RWPE1 (cell line): ENCODE results near the gene PLD3.

Experiments
- CTCF ChIA-PET: fragments of 350-600 bp; sonication (Branson Sonifier 250); formaldehyde crosslinking; extraction: SDS; loops from one replicate; lab custom pipeline; 2021; lab: Yijun Ruan, JAX
- POLR2A ChIA-PET: fragments of 400-600 bp; formaldehyde crosslinking; extraction: SDS; loops from one replicate; lab custom pipeline; 2020; ENCODE audit warnings: antibody characterized with exemption; ENCODE audit not compliant: low non-redundant PET; lab: Yijun Ruan, JAX
- DNase-seq: peaks from one replicate; pipeline ENCODE4 v3.0.0; 2012; ENCODE audit warnings: low spot score
- H3K27ac ChIP-seq: fragments of 450-650 bp; 2 replicates; pipeline ENCODE4 v1.5.1; 2017
- TF ChIP-seq, protein P1 (sequence below): fragments of 450-650 bp; conservative IDR thresholded peaks from 2 replicates; pipeline ENCODE4 v1.5.1; 2017; ENCODE audit warnings: low read depth, mild to moderate bottlenecking

Gene PLD3

DNA sequence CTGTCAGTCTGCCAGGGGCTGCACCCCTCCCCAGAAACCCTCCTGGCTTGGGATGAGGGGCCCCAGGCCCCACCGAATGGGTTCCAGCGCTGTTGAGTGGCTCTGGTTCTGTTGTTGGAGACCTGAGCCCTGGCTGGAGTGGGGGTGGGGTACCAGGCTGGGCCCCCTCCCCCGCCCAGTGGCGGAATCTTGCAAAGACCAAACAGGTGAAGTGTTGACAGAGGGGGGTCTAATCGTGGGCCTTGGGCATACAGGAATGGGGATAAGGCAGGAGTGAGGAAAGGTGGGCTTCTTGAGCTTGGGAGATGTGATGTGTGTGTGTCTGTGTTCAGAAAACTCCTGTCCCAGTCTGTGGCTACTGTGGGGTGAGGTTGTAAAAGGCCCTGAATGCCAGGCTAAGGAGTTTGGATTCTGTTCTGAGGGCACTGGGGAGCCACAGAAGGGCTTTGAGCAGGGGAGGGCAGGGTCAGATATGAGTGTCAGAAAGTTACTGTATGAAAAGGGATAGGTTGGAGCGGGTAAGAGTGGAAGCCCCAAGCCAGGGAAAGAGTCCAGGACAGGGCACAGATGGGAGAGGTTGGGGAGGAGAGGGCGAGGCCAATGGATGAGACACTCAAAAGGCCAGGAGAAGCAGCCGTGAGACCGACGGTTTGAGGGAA is 41.7 kb downstream of the PLD3 start, which contains the start of gene HIPK4:
TSS of gene HIPK4 (minus strand) at position 98 of the 659 bp plus-strand sequence. CDS start 279 bp downstream, outside the sequence.
- CTCF ChIA-PET: no interaction called here
- POLR2A ChIA-PET: no interaction called here
- TF ChIP-seq, protein P1, sequence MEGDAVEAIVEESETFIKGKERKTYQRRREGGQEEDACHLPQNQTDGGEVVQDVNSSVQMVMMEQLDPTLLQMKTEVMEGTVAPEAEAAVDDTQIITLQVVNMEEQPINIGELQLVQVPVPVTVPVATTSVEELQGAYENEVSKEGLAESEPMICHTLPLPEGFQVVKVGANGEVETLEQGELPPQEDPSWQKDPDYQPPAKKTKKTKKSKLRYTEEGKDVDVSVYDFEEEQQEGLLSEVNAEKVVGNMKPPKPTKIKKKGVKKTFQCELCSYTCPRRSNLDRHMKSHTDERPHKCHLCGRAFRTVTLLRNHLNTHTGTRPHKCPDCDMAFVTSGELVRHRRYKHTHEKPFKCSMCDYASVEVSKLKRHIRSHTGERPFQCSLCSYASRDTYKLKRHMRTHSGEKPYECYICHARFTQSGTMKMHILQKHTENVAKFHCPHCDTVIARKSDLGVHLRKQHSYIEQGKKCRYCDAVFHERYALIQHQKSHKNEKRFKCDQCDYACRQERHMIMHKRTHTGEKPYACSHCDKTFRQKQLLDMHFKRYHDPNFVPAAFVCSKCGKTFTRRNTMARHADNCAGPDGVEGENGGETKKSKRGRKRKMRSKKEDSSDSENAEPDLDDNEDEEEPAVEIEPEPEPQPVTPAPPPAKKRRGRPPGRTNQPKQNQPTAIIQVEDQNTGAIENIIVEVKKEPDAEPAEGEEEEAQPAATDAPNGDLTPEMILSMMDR: no peak

GRCh38 chr19:40392123-40392522 is 43.6 kb downstream of the PLD3 start:
- ChIA-PET POLR2A (no interaction called here), CTCF (no interaction called here)
- no peak overlapping the region for H3K27ac ChIP-seq
- no peak for DNase-seq
- TF ChIP-seq, protein P1: no peak

More for the DNA sequence above, 41.7 kb downstream of the PLD3 start, which contains the start of gene HIPK4:
- no peak within 1 kb of the TSS for H3K27ac ChIP-seq
- DNase-seq: no peak

DNA sequence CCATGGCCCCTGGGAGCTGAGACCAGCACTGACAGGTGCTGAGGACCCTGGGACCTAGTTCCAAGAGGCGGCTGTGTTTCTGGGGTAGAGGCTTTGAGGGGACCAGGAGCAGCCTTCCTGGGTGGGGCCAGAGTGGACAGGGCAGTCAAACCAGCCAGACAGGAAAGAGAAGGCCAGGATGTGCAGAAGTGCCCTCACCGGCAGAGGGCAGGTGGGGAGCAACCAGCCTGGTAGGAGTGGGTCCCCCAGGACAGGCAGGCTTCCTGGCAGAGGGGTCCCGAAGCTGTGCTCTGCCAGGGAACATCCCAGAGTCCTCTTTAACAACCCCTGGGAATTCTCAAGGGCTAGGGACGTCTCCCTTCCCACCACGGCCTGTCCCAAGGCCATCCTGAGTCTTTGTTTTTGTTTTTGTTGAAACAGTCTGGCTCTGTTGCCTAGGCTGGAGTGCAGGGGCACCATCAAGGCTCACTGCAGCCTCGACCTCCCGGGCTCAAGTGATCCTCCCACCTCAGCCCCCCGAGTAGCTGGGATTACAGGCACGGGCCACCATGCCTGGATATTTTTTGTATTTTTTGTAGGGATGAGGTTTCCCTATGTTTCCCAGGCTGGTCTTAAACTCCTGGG is 44.5 kb downstream of the PLD3 start:
- CTCF ChIA-PET: no interaction called here
- H3K27ac ChIP-seq: peak overlapping the region; percentile 10; the same call in 1 of the 2 replicates
- TF ChIP-seq, protein P1: no peak; the same call in 1 of the 2 replicates
- peak; percentile 37 for DNase-seq
- POLR2A ChIA-PET: no interaction called here

DNA sequence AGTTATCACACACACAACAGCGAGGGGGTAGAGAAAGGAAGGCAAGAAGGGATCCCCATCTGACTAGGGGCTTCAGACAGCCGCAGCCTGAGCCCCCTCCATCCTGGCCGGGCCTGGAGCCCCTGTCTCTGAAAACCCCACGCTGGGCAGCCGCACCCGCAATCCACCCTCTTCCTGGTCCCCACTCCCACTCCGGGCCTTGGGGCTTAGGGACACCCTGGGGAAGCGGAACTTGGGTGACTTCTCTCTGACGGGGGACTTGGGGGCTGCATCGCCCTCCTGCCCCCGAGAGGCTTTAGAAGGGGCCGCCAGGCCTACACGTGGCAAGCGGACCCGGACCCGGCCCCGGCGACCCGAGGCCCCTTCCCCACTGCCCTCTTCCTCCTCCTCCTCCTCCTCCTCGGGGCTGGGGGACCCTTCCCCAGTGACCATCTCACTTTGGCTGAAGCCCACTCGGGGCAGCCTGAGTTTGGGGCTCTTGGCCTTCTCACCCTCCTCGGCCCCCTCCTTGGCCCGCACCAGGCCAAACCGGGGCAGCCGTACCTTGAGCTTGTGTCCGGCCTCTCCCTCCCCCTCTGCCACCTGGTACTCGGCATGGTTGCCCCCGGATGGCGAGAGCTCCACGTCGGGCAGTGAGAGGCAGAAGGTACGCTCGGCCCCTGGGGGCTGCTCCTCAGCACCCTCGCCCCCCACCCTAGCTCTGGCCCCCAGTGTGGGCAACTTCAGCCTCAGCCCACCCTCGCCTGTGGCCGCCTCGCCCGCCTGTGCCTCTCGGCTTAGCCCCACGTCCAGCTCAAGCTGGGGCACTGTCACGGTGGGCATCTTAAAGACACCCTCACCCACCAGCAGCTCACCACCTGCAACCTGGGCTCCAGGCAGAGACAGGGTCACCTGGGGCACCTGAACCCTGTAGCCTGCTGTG is 45.7 kb downstream of the PLD3 start:
- H3K27ac ChIP-seq: 0 out of 2 replicates have a peak overlapping the region, but pooled peaks have one; percentile 10
- no peak for DNase-seq
- ChIA-PET CTCF (interaction anchor here (0.5 to 1.2 kb wide), 2 partner anchors 20 to 32 kb away, joined by 3 to 4 read pairs; no protein-coding TSS in a partner anchor), POLR2A (no interaction called here)
- TF ChIP-seq, protein P1: no peak

GRCh38 chr19:40394816-40395210 is 46.3 kb downstream of the PLD3 start:
- DNase-seq: no peak
- H3K27ac ChIP-seq: no peak overlapping the region
- ChIA-PET CTCF (interaction anchor here (1.2 kb wide), 1 partner anchor 20 kb away, joined by 4 read pairs; no protein-coding TSS in a partner anchor), POLR2A (no interaction called here)
- TF ChIP-seq, protein P1: no peak
